NCI-H2196 treated with DMSO at 0.1 percent for 48 hours (cell line): ENCODE data around the gene KCNH6.

Source experiments
- DNase-seq: peaks from one replicate; lab custom pipeline; 2025; ENCODE audit not compliant: unreplicated experiment; lab: John Stamatoyannopoulos, UW

Gene KCNH6

DNA sequence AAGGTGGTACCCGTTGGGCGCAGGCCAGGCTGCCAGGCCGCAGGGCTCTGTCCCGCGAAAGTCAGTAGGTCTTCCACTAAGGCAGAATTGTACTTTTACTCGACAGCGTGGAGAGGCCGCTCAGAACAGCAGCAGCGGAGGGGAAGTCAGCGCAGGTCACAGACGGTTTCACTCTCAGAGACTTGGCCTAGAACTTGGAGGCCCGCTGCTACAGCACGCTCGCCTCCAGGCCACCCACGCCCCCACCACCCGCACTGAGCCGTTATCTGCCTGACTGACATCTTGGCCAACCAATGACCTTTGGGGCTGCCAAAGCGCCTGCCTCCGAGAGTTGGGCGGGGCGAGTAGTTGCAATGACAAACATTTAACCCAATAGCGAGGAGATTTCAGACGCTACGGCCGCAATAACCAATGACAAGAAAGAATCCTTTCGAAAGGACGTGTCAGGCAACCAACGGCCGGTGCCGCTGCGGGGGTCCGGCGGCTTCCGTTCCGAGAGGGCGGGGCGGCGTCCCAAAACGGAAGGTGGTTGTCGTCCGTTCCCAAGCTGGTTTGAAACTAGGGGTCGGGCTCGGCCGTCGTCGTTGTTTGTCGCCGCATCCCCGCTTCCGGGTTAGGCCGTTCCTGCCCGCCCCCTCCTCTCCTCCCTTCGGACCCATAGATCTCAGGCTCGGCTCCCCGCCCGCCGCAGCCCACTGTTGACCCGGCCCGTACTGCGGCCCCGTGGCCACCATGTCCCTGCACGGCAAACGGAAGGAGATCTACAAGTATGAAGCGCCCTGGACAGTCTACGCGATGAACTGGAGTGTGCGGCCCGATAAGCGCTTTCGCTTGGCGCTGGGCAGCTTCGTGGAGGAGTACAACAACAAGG, 27.0 kb downstream of the KCNH6 start, which contains the start of gene DCAF7:
TSS of gene DCAF7 (plus strand) at position 532 of the 871 bp plus-strand sequence. CDS start at position 733, 201 bp downstream.
- DNase-seq = peak; percentile 99

DNA sequence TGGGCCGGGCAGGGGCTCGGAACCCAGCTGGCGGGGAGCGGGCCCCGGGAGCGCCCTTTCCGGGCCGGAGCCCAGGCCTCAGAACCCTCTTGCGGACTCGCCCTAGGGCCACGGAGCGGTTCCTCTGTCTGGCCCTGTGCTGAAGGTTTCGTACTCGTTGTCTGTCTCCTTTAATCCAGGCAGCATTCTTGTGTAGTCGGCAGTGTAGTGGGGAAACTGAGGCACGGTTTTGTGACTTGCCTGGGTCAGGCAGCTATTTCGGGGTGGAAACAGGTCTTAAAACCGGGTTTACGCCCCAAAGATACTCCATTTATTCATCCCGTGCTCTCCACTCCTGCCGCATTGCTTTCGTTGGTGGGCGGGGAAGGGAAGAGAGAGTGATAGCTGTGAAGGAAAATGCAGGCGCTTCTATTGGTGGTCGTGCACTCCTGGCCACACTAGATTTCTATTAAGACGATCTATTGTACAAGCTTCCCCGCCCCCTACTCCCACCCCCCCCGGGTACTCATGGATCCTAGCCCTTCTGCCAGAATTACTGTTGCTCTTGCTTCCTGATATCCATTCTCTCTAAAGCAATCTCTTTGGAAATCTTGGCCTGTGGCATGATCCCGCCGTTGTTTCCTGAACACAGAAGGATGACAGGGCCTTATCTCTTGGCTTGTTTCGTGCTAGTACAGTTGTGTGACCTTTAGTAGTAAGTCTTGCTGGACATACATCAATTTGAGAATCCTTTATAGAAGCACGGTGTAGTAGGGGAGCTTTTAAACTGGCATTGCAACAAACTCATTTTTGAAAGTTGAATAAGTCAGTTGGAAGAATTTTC, 27.9 kb downstream of the KCNH6 start:
- DNase-seq = no peak

- DNase-seq = no peak
Measured at GRCh38 chr17:63552211-63552610, 29.1 kb downstream of the KCNH6 start.

- DNase-seq = no peak
Measured at GRCh38 chr17:63555500-63556156, 32.5 kb downstream of the KCNH6 start.

- no peak for DNase-seq
Measured at GRCh38 chr17:63557416-63557815, 34.3 kb downstream of the KCNH6 start.

- no peak for DNase-seq
Measured at GRCh38 chr17:63558441-63558840, 35.3 kb downstream of the KCNH6 start.

GRCh38 chr17:63561819-63562218, 38.7 kb downstream of the KCNH6 start:
- no peak for DNase-seq

GRCh38 chr17:63563339-63563738, 40.2 kb downstream of the KCNH6 start:
- DNase-seq = no peak

GRCh38 chr17:63564562-63564961, 41.4 kb downstream of the KCNH6 start:
- DNase-seq = no peak

- DNase-seq = no peak
Measured at GRCh38 chr17:63567229-63567628, 44.1 kb downstream of the KCNH6 start.

DNA sequence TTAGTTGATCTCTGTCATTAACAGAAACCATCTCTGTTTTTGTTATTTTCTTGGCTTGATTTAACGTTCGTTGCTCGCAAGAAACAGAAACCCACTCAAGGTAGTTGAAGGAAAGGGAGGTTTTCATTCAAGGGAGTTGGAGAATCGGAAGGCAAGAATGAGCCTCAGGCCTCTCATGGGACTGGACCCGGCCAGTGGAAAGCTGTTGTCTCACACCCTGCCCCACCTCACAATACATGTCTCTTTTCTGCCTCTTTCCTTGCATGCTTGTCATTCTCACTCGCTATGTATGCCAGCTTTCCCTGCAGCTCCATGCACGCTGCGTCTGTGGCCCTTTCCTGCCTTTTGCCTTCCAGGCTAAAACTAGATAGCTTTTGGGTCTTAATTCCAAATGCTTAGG, 45.4 kb downstream of the KCNH6 start:
- no peak for DNase-seq

- DNase-seq = no peak
Measured at GRCh38 chr17:63571632-63572310, 48.6 kb downstream of the KCNH6 start.

DNA sequence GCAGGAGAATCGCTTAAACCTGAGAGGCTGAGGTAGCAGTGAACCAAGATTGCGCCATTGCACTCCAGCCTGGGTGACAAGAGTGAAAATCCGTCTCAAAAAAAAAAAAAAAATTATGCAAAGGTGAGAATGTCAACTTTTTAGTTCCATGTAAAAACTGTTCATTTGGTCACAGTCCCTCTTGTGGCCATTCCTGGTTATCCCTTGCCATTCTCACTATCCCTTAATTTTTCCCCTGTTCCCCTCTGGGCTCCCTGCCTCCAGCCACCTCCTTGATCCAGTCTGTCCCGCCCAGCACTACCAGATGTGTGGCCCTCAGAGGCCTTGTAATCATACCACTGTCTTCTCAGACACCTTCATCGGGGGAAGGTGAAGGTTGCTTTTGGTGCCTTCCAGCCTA, 50.5 kb downstream of the KCNH6 start:
- no peak for DNase-seq

GRCh38 chr17:63578027-63578768, 55.0 kb downstream of the KCNH6 start:
- DNase-seq = no peak

DNA sequence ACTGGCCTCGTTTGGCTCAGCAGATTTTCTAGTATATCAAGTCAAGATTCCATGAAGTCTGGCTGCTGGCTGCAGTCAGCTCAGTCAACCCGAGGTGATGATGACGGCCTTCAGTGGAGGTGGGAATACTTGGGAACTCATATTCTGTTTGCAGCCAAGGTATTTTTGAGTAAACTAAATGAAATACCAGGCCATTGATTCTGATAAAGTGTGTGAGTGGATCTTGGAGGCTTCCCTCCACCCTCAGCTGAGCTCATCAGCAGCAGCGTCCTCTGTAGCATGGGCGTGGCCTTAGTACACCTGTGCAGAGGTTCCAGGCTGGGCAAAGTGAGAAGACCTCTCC, 55.6 kb downstream of the KCNH6 start:
- no peak for DNase-seq

GRCh38 chr17:63579633-63580032, 56.5 kb downstream of the KCNH6 start:
- DNase-seq = no peak

DNA sequence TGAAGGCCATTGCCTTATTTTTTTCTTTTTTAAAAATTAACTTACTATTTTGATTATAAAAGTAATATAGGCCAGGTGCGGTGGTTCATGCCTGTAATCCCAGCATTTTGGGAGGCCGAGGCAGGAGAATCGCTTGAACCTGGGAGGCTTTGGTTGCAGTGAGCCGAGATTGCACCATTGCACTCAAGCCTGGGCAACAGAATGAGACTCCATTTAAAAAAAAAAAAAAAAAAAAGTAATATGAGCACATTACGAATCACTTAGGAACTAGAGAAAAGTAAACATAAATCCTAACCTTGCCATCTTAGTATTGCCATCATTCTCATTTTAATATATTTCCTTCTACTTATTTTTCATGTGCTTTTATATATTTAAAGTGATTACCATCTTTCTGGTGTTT, 64.6 kb downstream of the KCNH6 start:
- DNase-seq = no peak

DNA sequence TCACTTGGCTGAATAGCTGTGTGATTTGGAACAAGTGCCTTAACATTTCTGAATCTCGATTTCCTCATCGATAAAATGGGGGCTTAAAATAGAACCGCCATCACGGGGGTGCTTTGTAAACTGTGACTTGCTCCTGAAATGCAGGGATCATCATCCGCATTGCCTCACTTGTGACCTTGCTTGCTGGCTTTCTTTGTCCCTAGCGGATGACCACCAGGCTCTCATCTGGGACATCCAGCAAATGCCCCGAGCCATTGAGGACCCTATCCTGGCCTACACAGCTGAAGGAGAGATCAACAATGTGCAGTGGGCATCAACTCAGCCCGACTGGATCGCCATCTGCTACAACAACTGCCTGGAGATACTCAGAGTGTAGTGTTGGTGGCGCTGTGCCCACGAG, 65.6 kb downstream of the KCNH6 start:
- DNase-seq = no peak

- DNase-seq = no peak
Measured at GRCh38 chr17:63589646-63590045, 66.5 kb downstream of the KCNH6 start.

- no peak for DNase-seq
Measured at GRCh38 chr17:63592797-63593196, 69.6 kb downstream of the KCNH6 start.
